ENCODE measurements around the gene CASKIN1. TPM values are rescaled to one million over a fixed set of nuclear protein-coding genes. Genes with fewer than 3 reads are reported as not detected.

Gene CASKIN1
- total RNA-seq, 1 experiment from 2014 or later, result 5.9 TPM

- ChIA-PET CTCF (no interaction called here), POLR2A (no interaction called here), RAD21 (ENCODE audit: low non-redundant PET in 1 of 2, low total read pairs in 2 of 2, uncharacterized antibody in 2 of 2, unreplicated experiment in 2 of 2) (no interaction called here)
- DNase-seq (ENCODE audit: low read depth, low spot score) (no peak), ATAC-seq (no peak)
- Histone ChIP-seq H3K9me2 (ENCODE audit: insufficient read depth) (no peaks in the 10 kb centered on the region), H3K9me3 (ENCODE audit: control insufficient read depth in 1 of 2, insufficient read depth in 1 of 2, low read depth in 1 of 2, low read length in 2 of 2) (no peaks in the 10 kb centered on the region), H3K79me2 (ENCODE audit: insufficient read depth, low read length) (peaks cover 57% of the 10 kb centered on the region), H3K36me3 (ENCODE audit: control insufficient read depth in 1 of 2, insufficient read depth in 2 of 2, low read length in 2 of 2) (peaks cover 9 to 19% of the 10 kb centered on the region in 2 experiments; a peak in 3 of 4 replicates), H3K4me3 (replicated peaks in 1 of 2; ENCODE audit: low read depth in 1 of 2, low read length in 2 of 2) (no peak overlapping the region), H2AFZ (ENCODE audit: low read depth, low read length, poor library complexity, severe bottlenecking) (no peak overlapping the region), H3K9ac (ENCODE audit: low read length) (no peak overlapping the region), H3K4me2 (ENCODE audit: low read length) (no peak overlapping the region), H3K4me1 (ENCODE audit: control insufficient read depth in 1 of 2, insufficient read depth in 2 of 2, low read length in 2 of 2) (peaks cover 19 to 21% of the 10 kb centered on the region in 2 experiments), H3K27ac (ENCODE audit: low read depth, low read length) (no peak overlapping the region; the same call in 1 of the 2 replicates), H3K27me3 (ENCODE audit: insufficient read depth, low read length) (no peaks in the 10 kb centered on the region), H4K20me1 (ENCODE audit: insufficient read depth) (no peaks in the 10 kb centered on the region; the same call in 1 of the 2 replicates)
- TF ChIP-seq YY1 (IDR thresholded peaks at IDR 0.05; ENCODE audit: extremely low read depth, insufficient replicate concordance, low read depth, low read length), result no peak
- no peak for TF ChIP-seq RAD21 (IDR thresholded peaks at IDR 0.05; ENCODE audit: low read depth)
- TF ChIP-seq EGR1 (IDR thresholded peaks at IDR 0.05; ENCODE audit: low read depth), result no peak
- no peak for TF ChIP-seq POLR2AphosphoS5 (IDR thresholded peaks at IDR 0.05; ENCODE audit: low read depth, low read length)
- no peak for TF ChIP-seq CTCF (IDR thresholded peaks at IDR 0.05 in 2 of 3, conservative IDR thresholded peaks at IDR 0.05 in 1 of 3; ENCODE audit: borderline replicate concordance in 1 of 3, insufficient read depth in 1 of 3, low read depth in 2 of 3, low read length in 2 of 3)
- no peak for TF ChIP-seq EZH2phosphoT487 (IDR thresholded peaks at IDR 0.05; ENCODE audit: borderline replicate concordance)
- no peak for TF ChIP-seq JUND (IDR thresholded peaks at IDR 0.05)
- TF ChIP-seq TCF7L2 (IDR thresholded peaks at IDR 0.05; ENCODE audit: borderline replicate concordance, extremely low read depth, insufficient read depth, insufficient read length), result no peak
- TF ChIP-seq ATF3 (IDR thresholded peaks at IDR 0.05), result no peak
- intact Hi-C loops (cut with micrococcal nuclease), result no loop called here
- BruUV-seq (replicated peaks), result no TSS peak
Observed at GRCh38 chr16:2229091-2229490, 32.7 kb upstream of the CASKIN1 start.
